Breast epithelium (tissue), 3 donors: ENCODE measurements around the gene TGFBR1.

Experiments
- CTCF ChIP-seq, 3 donors: fragments of 450-650 bp; IDR thresholded peaks; one replicate each; pipeline ENCODE4 v1.5.1; 2016 to 2017; ENCODE audit warnings: antibody characterized with exemption in 3 of 3, mild to moderate bottlenecking in 3 of 3, moderate library complexity in 3 of 3
- POLR2A ChIP-seq: fragments of 450-650 bp; IDR thresholded peaks from one replicate; pipeline ENCODE4 v1.6.1; 2016; ENCODE audit warnings: antibody characterized with exemption, mild to moderate bottlenecking, moderate library complexity
- POLR2AphosphoS5 ChIP-seq, 3 donors: sonication (generic); formaldehyde crosslinking; IDR thresholded peaks; one replicate each; pipeline ENCODE4 v1.6.1; 2017; ENCODE audit warnings: antibody characterized with exemption in 3 of 3

- TF ChIP-seq CTCF (IDR thresholded peaks at IDR 0.05): no peak
- no peak for TF ChIP-seq POLR2A
- TF ChIP-seq POLR2AphosphoS5 (IDR thresholded peaks at IDR 0.05): no peak
Measured at GRCh38 chr9:99189887-99190596, 85.1 kb downstream of the TGFBR1 start.
